Measurements from ENCODE around the gene CLEC4M. TPM values are rescaled to one million over a fixed set of nuclear protein-coding genes. Genes with fewer than 3 reads are reported as not detected.

CLEC4M gene
- total and polyA plus RNA-seq, 4 donors, result 22.2 to 33.5 (median 32.9) TPM

GRCh38 chr19:7756258-7756657 is 6.8 kb upstream of the CLEC4M start:
- Histone ChIP-seq H3K4me3 (ENCODE audit: low read depth in 1 of 3, low read length in 3 of 3) (no peak overlapping the region), H3K36me3 (ENCODE audit: control insufficient read depth in 4 of 4, insufficient read depth in 3 of 4, low read depth in 1 of 4, low read length in 3 of 4) (no peaks in the 10 kb centered on the region), H3K27ac (ENCODE audit: low read depth in 1 of 2, low read length in 2 of 2) (no peak overlapping the region), H3K27me3 (ENCODE audit: control insufficient read depth in 4 of 4, insufficient read depth in 4 of 4, low read length in 3 of 4) (no peaks in the 10 kb centered on the region), H3K9me3 (ENCODE audit: control insufficient read depth in 4 of 4, low read length in 3 of 4) (peaks cover 3 to 11% (median 6%) of the 10 kb centered on the region in 4 donors), H3K9ac (ENCODE audit: low read depth in 1 of 2, low read length in 2 of 2) (no peak overlapping the region), H3K4me1 (ENCODE audit: control insufficient read depth in 4 of 4, insufficient read depth in 4 of 4, low read length in 3 of 4) (no peaks in the 10 kb centered on the region)
- WGBS, result 45% methylated on average over 4 of the region's 4 CpGs
- TF ChIP-seq ZBTB33 (IDR thresholded peaks at IDR 0.05) (no peak), JUND (IDR thresholded peaks at IDR 0.05) (no peak), FOXA2 (IDR thresholded peaks at IDR 0.05) (no peak), EGR1 (IDR thresholded peaks at IDR 0.05; ENCODE audit: low read depth in 2 of 2) (no peak), ATF3 (IDR thresholded peaks at IDR 0.05) (no peak), FOXA1 (IDR thresholded peaks at IDR 0.05) (no peak), TAF1 (conservative IDR thresholded peaks at IDR 0.05) (no peak), GABPA (IDR thresholded peaks at IDR 0.05 in 1 of 2, conservative IDR thresholded peaks at IDR 0.05 in 1 of 2) (no peak), RAD21 (IDR thresholded peaks at IDR 0.05) (no peak), SP1 (IDR thresholded peaks at IDR 0.05) (no peak), HNF4G (IDR thresholded peaks at IDR 0.05) (no peak), YY1 (IDR thresholded peaks at IDR 0.05) (no peak), RXRA (IDR thresholded peaks at IDR 0.05) (no peak)
- TF ChIP-seq, protein P1, sequence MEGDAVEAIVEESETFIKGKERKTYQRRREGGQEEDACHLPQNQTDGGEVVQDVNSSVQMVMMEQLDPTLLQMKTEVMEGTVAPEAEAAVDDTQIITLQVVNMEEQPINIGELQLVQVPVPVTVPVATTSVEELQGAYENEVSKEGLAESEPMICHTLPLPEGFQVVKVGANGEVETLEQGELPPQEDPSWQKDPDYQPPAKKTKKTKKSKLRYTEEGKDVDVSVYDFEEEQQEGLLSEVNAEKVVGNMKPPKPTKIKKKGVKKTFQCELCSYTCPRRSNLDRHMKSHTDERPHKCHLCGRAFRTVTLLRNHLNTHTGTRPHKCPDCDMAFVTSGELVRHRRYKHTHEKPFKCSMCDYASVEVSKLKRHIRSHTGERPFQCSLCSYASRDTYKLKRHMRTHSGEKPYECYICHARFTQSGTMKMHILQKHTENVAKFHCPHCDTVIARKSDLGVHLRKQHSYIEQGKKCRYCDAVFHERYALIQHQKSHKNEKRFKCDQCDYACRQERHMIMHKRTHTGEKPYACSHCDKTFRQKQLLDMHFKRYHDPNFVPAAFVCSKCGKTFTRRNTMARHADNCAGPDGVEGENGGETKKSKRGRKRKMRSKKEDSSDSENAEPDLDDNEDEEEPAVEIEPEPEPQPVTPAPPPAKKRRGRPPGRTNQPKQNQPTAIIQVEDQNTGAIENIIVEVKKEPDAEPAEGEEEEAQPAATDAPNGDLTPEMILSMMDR (IDR thresholded peaks at IDR 0.05; ENCODE audit: low read depth, low read length, missing input control), result no peak
- TF ChIP-seq, protein P2, sequence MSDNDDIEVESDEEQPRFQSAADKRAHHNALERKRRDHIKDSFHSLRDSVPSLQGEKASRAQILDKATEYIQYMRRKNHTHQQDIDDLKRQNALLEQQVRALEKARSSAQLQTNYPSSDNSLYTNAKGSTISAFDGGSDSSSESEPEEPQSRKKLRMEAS (IDR thresholded peaks at IDR 0.05), result no peak
- TF ChIP-seq, protein P3, sequence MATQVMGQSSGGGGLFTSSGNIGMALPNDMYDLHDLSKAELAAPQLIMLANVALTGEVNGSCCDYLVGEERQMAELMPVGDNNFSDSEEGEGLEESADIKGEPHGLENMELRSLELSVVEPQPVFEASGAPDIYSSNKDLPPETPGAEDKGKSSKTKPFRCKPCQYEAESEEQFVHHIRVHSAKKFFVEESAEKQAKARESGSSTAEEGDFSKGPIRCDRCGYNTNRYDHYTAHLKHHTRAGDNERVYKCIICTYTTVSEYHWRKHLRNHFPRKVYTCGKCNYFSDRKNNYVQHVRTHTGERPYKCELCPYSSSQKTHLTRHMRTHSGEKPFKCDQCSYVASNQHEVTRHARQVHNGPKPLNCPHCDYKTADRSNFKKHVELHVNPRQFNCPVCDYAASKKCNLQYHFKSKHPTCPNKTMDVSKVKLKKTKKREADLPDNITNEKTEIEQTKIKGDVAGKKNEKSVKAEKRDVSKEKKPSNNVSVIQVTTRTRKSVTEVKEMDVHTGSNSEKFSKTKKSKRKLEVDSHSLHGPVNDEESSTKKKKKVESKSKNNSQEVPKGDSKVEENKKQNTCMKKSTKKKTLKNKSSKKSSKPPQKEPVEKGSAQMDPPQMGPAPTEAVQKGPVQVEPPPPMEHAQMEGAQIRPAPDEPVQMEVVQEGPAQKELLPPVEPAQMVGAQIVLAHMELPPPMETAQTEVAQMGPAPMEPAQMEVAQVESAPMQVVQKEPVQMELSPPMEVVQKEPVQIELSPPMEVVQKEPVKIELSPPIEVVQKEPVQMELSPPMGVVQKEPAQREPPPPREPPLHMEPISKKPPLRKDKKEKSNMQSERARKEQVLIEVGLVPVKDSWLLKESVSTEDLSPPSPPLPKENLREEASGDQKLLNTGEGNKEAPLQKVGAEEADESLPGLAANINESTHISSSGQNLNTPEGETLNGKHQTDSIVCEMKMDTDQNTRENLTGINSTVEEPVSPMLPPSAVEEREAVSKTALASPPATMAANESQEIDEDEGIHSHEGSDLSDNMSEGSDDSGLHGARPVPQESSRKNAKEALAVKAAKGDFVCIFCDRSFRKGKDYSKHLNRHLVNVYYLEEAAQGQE (IDR thresholded peaks at IDR 0.05), result no peak
- DNase-seq (ENCODE audit: low spot score), result no peak

DNA sequence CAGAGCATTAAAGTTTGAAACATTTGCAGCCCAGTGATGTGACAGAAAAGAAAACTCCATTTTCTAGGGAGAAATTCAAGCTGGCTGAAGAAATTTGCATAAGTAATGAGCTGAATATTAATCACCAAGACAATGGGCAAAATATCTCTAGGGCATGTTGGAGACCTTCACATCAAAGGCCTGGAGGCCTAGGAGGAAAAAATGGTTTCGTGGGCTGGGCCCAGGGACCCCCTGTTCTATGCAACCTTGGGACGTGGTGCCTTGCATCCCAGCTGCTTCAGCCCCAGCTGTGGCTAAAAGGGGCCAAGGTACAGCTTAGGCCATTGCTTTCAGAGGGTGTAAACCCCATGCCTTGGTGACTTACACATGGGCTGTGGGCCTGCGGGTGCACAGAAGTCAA is 5.7 kb upstream of the CLEC4M start:
- Histone ChIP-seq H3K36me3 (ENCODE audit: control insufficient read depth in 4 of 4, insufficient read depth in 3 of 4, low read depth in 1 of 4, low read length in 3 of 4) (no peaks in the 10 kb centered on the region), H3K9me3 (ENCODE audit: control insufficient read depth in 4 of 4, low read length in 3 of 4) (peaks cover 2 to 11% (median 5%) of the 10 kb centered on the region in 4 donors), H3K4me1 (ENCODE audit: control insufficient read depth in 4 of 4, insufficient read depth in 4 of 4, low read length in 3 of 4) (no peaks in the 10 kb centered on the region), H3K27me3 (ENCODE audit: control insufficient read depth in 4 of 4, insufficient read depth in 4 of 4, low read length in 3 of 4) (no peaks in the 10 kb centered on the region), H3K27ac (ENCODE audit: low read depth in 1 of 2, low read length in 2 of 2) (no peak overlapping the region), H3K9ac (ENCODE audit: low read depth in 1 of 2, low read length in 2 of 2) (no peak overlapping the region), H3K4me3 (ENCODE audit: low read depth in 1 of 3, low read length in 3 of 3) (no peak overlapping the region)
- TF ChIP-seq GABPA (IDR thresholded peaks at IDR 0.05 in 1 of 2, conservative IDR thresholded peaks at IDR 0.05 in 1 of 2) (no peak), FOXA1 (IDR thresholded peaks at IDR 0.05) (no peak)
- no peak for DNase-seq (ENCODE audit: low spot score)
- WGBS, result 77% methylated on average over 3 of the region's 3 CpGs

Measured in liver (tissue), 9 donors.